ENCODE measurements around the gene TMEM88. TPM values are rescaled to one million over a fixed set of nuclear protein-coding genes. Genes with fewer than 3 reads are reported as not detected.

The TMEM88 gene
- 0.41 TPM in 1 of 2 replicates, not detected in the other for total RNA-seq (2014; rRNA removed; shearing (Covaris generic))
- 3.8 and 4.0 TPM in 2 replicates for total RNA-seq (2022)
- percentile 53 among the genes with signal in this experiment for Bru-seq, nascent RNA
- BruChase-seq, experiment 1, labeled RNA remaining after a 6-hour chase: percentile 38 among the genes with signal in this experiment
- percentile 41 among the genes with signal in this experiment for BruChase-seq, experiment 2, labeled RNA remaining after a 2-hour chase
- long read RNA-seq, partial matches to known transcripts: 0 of 1 reads
- long read RNA-seq, other reads (novel, unspliced or antisense): 1 of 1 reads

- CTCF ChIA-PET (ENCODE audit: unreplicated experiment): interaction anchor here (0.6 kb wide), 2 partner anchors 18 to 53 kb away, joined by 6 to 7 read pairs; no protein-coding TSS in a partner anchor
- H3K27ac ChIP-seq (ENCODE audit: low read depth, low read length, poor library complexity, severe bottlenecking): peak within 1 kb of the TSS; percentile 86
- no peaks in the 10 kb centered on the region for H3K9me3 ChIP-seq (ENCODE audit: low read length)
Measured at GRCh38 chr17:7854851-7855659, at the start of gene TMEM88. TSS of gene TMEM88 (plus strand) at chr17:7855066. CDS start at chr17:7855075, 9 bp downstream.

GRCh38 chr17:7806587-7806986 is 48.3 kb upstream of the TMEM88 start:
- H3K4me3 ChIP-seq (ENCODE audit: low read depth, low read length, poor library complexity, severe bottlenecking): no peak overlapping the region
- no peak for TF ChIP-seq EZH2phosphoT487 (IDR thresholded peaks at IDR 0.05; ENCODE audit: borderline replicate concordance, low read depth, low read length)
- TF ChIP-seq, protein P1, sequence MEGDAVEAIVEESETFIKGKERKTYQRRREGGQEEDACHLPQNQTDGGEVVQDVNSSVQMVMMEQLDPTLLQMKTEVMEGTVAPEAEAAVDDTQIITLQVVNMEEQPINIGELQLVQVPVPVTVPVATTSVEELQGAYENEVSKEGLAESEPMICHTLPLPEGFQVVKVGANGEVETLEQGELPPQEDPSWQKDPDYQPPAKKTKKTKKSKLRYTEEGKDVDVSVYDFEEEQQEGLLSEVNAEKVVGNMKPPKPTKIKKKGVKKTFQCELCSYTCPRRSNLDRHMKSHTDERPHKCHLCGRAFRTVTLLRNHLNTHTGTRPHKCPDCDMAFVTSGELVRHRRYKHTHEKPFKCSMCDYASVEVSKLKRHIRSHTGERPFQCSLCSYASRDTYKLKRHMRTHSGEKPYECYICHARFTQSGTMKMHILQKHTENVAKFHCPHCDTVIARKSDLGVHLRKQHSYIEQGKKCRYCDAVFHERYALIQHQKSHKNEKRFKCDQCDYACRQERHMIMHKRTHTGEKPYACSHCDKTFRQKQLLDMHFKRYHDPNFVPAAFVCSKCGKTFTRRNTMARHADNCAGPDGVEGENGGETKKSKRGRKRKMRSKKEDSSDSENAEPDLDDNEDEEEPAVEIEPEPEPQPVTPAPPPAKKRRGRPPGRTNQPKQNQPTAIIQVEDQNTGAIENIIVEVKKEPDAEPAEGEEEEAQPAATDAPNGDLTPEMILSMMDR (conservative IDR thresholded peaks at IDR 0.05; ENCODE audit: low read length): no peak
- no peaks in the 10 kb centered on the region for H3K9me2 ChIP-seq (ENCODE audit: insufficient read depth, low read length)
- H3K4me2 ChIP-seq (ENCODE audit: low read length): no peak overlapping the region
- no peaks in the 10 kb centered on the region for H3K79me2 ChIP-seq (ENCODE audit: insufficient read depth, low read depth, low read length)
- no peaks in the 10 kb centered on the region for H3K4me1 ChIP-seq (ENCODE audit: insufficient read depth, low read length, poor library complexity, severe bottlenecking)
- no peaks in the 10 kb centered on the region for H4K20me1 ChIP-seq (ENCODE audit: insufficient read depth, low read length)
- CTCF ChIA-PET (ENCODE audit: unreplicated experiment): no interaction called here
- H3K9me3 ChIP-seq (ENCODE audit: low read length): no peaks in the 10 kb centered on the region
- no peak overlapping the region for H2AFZ ChIP-seq (ENCODE audit: low read length)
- intact Hi-C loops (cut with micrococcal nuclease; ENCODE audit: unreplicated experiment): no loop called here
- POLR2A ChIA-PET: no interaction called here
- no peaks in the 10 kb centered on the region for H3K36me3 ChIP-seq (ENCODE audit: insufficient read depth, low read length)
- H3K27ac ChIP-seq (ENCODE audit: low read depth, low read length, poor library complexity, severe bottlenecking): no peak overlapping the region
- BruUV-seq (replicated peaks): no TSS peak
- no peak for DNase-seq (ENCODE audit: low spot score)

More at GRCh38 chr17:7854851-7855659, at the start of gene TMEM88:
- Histone ChIP-seq H3K79me2 (ENCODE audit: insufficient read depth, low read depth, low read length) (peaks cover 33% of the 10 kb centered on the region), H3K9me2 (ENCODE audit: insufficient read depth, low read length) (no peaks in the 10 kb centered on the region), H4K20me1 (ENCODE audit: insufficient read depth, low read length) (peaks cover 8% of the 10 kb centered on the region; the same call in 1 of the 2 replicates), H2AFZ (ENCODE audit: low read length) (no peak within 1 kb of the TSS), H3K4me1 (ENCODE audit: insufficient read depth, low read length, poor library complexity, severe bottlenecking) (peaks cover 47% of the 10 kb centered on the region), H3K36me3 (ENCODE audit: insufficient read depth, low read length) (peaks cover 75% of the 10 kb centered on the region), H3K4me2 (ENCODE audit: low read length) (peak within 1 kb of the TSS; percentile 91), H3K4me3 (ENCODE audit: low read depth, low read length, poor library complexity, severe bottlenecking) (peak within 1 kb of the TSS; percentile 86)
- TF ChIP-seq, protein P1 (conservative IDR thresholded peaks at IDR 0.05; ENCODE audit: low read length): no peak
- TF ChIP-seq EZH2phosphoT487 (IDR thresholded peaks at IDR 0.05; ENCODE audit: borderline replicate concordance, low read depth, low read length): no peak
- intact Hi-C loops (cut with micrococcal nuclease; ENCODE audit: unreplicated experiment): no loop called here
- no peak for DNase-seq (ENCODE audit: low spot score)
- no TSS peak for BruUV-seq (replicated peaks)
- POLR2A ChIA-PET: no interaction called here
